ENCODE data around the gene PAIP2B.

The PAIP2B gene

GRCh38 chr2:71208756-71209155 is 18.1 kb downstream of the PAIP2B start:
- Histone ChIP-seq H3K4me1 (ENCODE audit: low read depth, poor library complexity, severe bottlenecking) (no peaks in the 10 kb centered on the region), H3K79me2 (ENCODE audit: insufficient read depth, low read depth) (no peaks in the 10 kb centered on the region), H2AFZ (ENCODE audit: low read depth) (no peak overlapping the region), H3K4me3 (IDR thresholded peaks at IDR 0.05; ENCODE audit: insufficient read depth, low read depth, low read length) (no peak overlapping the region), H3K27ac (no peak overlapping the region), H3K27me3 (ENCODE audit: insufficient read depth, low read depth) (no peaks in the 10 kb centered on the region), H3K36me3 (ENCODE audit: insufficient read depth) (no peaks in the 10 kb centered on the region), H3K9ac (no peak overlapping the region), H4K20me1 (ENCODE audit: insufficient read depth) (no peaks in the 10 kb centered on the region), H3K4me2 (no peak overlapping the region)
- no peak for TF ChIP-seq CTCF (conservative IDR thresholded peaks at IDR 0.05; ENCODE audit: low read depth, low read length)

- Histone ChIP-seq H3K9ac (no peak overlapping the region), H3K36me3 (ENCODE audit: insufficient read depth) (no peaks in the 10 kb centered on the region), H3K4me1 (ENCODE audit: low read depth, poor library complexity, severe bottlenecking) (no peaks in the 10 kb centered on the region), H3K27me3 (ENCODE audit: insufficient read depth, low read depth) (no peaks in the 10 kb centered on the region), H2AFZ (ENCODE audit: low read depth) (no peak overlapping the region), H3K79me2 (ENCODE audit: insufficient read depth, low read depth) (no peaks in the 10 kb centered on the region), H3K4me3 (IDR thresholded peaks at IDR 0.05; ENCODE audit: insufficient read depth, low read depth, low read length) (no peak overlapping the region), H3K27ac (no peak overlapping the region), H3K4me2 (no peak overlapping the region), H4K20me1 (ENCODE audit: insufficient read depth) (no peaks in the 10 kb centered on the region)
- no peak for TF ChIP-seq CTCF (conservative IDR thresholded peaks at IDR 0.05; ENCODE audit: low read depth, low read length)
Measured at GRCh38 chr2:71207601-71208000, 19.3 kb downstream of the PAIP2B start.

GRCh38 chr2:71206271-71206670 is 20.6 kb downstream of the PAIP2B start:
- Histone ChIP-seq H4K20me1 (ENCODE audit: insufficient read depth) (no peaks in the 10 kb centered on the region), H3K36me3 (ENCODE audit: insufficient read depth) (no peaks in the 10 kb centered on the region), H3K27ac (no peak overlapping the region), H3K4me1 (ENCODE audit: low read depth, poor library complexity, severe bottlenecking) (no peaks in the 10 kb centered on the region), H3K27me3 (ENCODE audit: insufficient read depth, low read depth) (no peaks in the 10 kb centered on the region), H3K4me3 (IDR thresholded peaks at IDR 0.05; ENCODE audit: insufficient read depth, low read depth, low read length) (no peak overlapping the region), H3K79me2 (ENCODE audit: insufficient read depth, low read depth) (no peaks in the 10 kb centered on the region), H3K9ac (no peak overlapping the region), H3K4me2 (no peak overlapping the region), H2AFZ (ENCODE audit: low read depth) (no peak overlapping the region)
- TF ChIP-seq CTCF (conservative IDR thresholded peaks at IDR 0.05; ENCODE audit: low read depth, low read length) = no peak

- Histone ChIP-seq H3K4me1 (ENCODE audit: low read depth, poor library complexity, severe bottlenecking) (no peaks in the 10 kb centered on the region), H3K79me2 (ENCODE audit: insufficient read depth, low read depth) (no peaks in the 10 kb centered on the region), H2AFZ (ENCODE audit: low read depth) (no peak overlapping the region), H3K27me3 (ENCODE audit: insufficient read depth, low read depth) (no peaks in the 10 kb centered on the region), H4K20me1 (ENCODE audit: insufficient read depth) (no peaks in the 10 kb centered on the region), H3K9ac (no peak overlapping the region), H3K27ac (no peak overlapping the region), H3K4me3 (IDR thresholded peaks at IDR 0.05; ENCODE audit: insufficient read depth, low read depth, low read length) (no peak overlapping the region), H3K4me2 (no peak overlapping the region), H3K36me3 (ENCODE audit: insufficient read depth) (no peaks in the 10 kb centered on the region)
- TF ChIP-seq CTCF (conservative IDR thresholded peaks at IDR 0.05; ENCODE audit: low read depth, low read length) = no peak
Measured at GRCh38 chr2:71191570-71191943, 35.3 kb downstream of the PAIP2B start.
